GM23338 (cell line): ENCODE results near the gene ZFYVE26. TPM values are rescaled to one million over a fixed set of nuclear protein-coding genes. Genes with fewer than 3 reads are reported as not detected.

Experiments used
- ATAC-seq: fragments of 200-7000 bp; cut with Tn5 transposase; 3 replicates; pipeline ENCODE4 v1.9.1; 2020
- DNase-seq: peaks from one replicate; pipeline ENCODE4 v3.0.0-alpha.2; 2015; ENCODE audit warnings: low spot score
- H2AFZ ChIP-seq: fragments of 200-600 bp; sonication (generic); 2 replicates; pipeline ENCODE4 v1.8.0; 2016; ENCODE audit warnings: antibody characterized with exemption, mild to moderate bottlenecking, moderate library complexity
- H3F3A ChIP-seq: fragments of 200-600 bp; sonication (generic); replicated peaks from 2 replicates; pipeline ENCODE4 v1.8.0; 2017; ENCODE audit warnings: antibody characterized with exemption, mixed run types, low read depth
- H3K27ac ChIP-seq: fragments of 200-600 bp; sonication (generic); 2 replicates; pipeline ENCODE4 v1.6.1; 2016; ENCODE audit warnings: low read depth
- H3K27me3 ChIP-seq: fragments of 200-600 bp; sonication (generic); 2 replicates; pipeline ENCODE4 v1.8.0; 2016; ENCODE audit warnings: mild to moderate bottlenecking, mixed run types, moderate library complexity; ENCODE audit not compliant: insufficient read depth
- H3K36me3 ChIP-seq: fragments of 200-600 bp; sonication (generic); 2 replicates; pipeline ENCODE4 v1.8.0; 2016; ENCODE audit warnings: mild to moderate bottlenecking; ENCODE audit not compliant: insufficient read depth
- H3K4me1 ChIP-seq: fragments of 200-600 bp; sonication (generic); 2 replicates; pipeline ENCODE4 v1.8.0; 2016; ENCODE audit warnings: mild to moderate bottlenecking, moderate library complexity; ENCODE audit not compliant: insufficient read depth
- H3K4me2 ChIP-seq: fragments of 200-600 bp; sonication (generic); 2 replicates; pipeline ENCODE4 v1.7.1; 2017; ENCODE audit warnings: mixed run types
- H3K4me3 ChIP-seq: fragments of 200-600 bp; sonication (generic); 2 replicates; pipeline ENCODE4 v1.6.1; 2016; ENCODE audit warnings: mixed run types
- H3K79me2 ChIP-seq: fragments of 200-600 bp; sonication (generic); replicated peaks from 2 replicates; pipeline ENCODE4 v1.8.0; 2017; ENCODE audit warnings: mild to moderate bottlenecking; ENCODE audit not compliant: insufficient read depth
- H3K9me2 ChIP-seq: fragments of 200-600 bp; sonication (generic); 2 replicates; pipeline ENCODE4 v1.8.0; 2017; ENCODE audit not compliant: insufficient read depth
- H4K20me1 ChIP-seq: fragments of 200-600 bp; sonication (generic); replicated peaks from 2 replicates; pipeline ENCODE4 v1.8.0; 2017; ENCODE audit warnings: mild to moderate bottlenecking; ENCODE audit not compliant: insufficient read depth
- H3K27ac Mint-ChIP-seq: 2 replicates; pipeline ENCODE4 v1.8.0; 2020; ENCODE audit warnings: inconsistent platforms, mild to moderate bottlenecking, moderate library complexity, mixed read lengths
- H3K27me3 Mint-ChIP-seq: 3 replicates; pipeline ENCODE4 v1.8.0; 2022; ENCODE audit warnings: low read depth, mild to moderate bottlenecking, moderate library complexity, mixed read lengths, inconsistent platforms; ENCODE audit not compliant: insufficient read depth, poor library complexity
- H3K36me3 Mint-ChIP-seq: 3 replicates; pipeline ENCODE4 v1.8.0; 2021; ENCODE audit warnings: low read depth, mild to moderate bottlenecking, inconsistent platforms, moderate library complexity, mixed read lengths
- H3K4me1 Mint-ChIP-seq: 3 replicates; pipeline ENCODE4 v1.8.0; 2020; ENCODE audit warnings: mild to moderate bottlenecking, inconsistent platforms, mixed read lengths
- H3K4me3 Mint-ChIP-seq: 3 replicates; pipeline ENCODE4 v1.8.0; 2021; ENCODE audit warnings: moderate library complexity, mild to moderate bottlenecking, inconsistent platforms, mixed read lengths
- H3K9me3 Mint-ChIP-seq: 3 replicates; pipeline ENCODE4 v1.8.0; 2020; ENCODE audit warnings: moderate library complexity, mild to moderate bottlenecking, inconsistent platforms, mixed read lengths
- CREB1 ChIP-seq: fragments of 250-450 bp; sonication (Bioruptor Pico); IDR thresholded peaks from 2 replicates; pipeline ENCODE4 v1.5.0; 2020; ENCODE audit warnings: low read depth, mild to moderate bottlenecking, moderate library complexity
- CTCF ChIP-seq, 2 experiments: fragments of 200-600 bp in 1 of 2; sonication (generic) in 1 of 2; conservative IDR thresholded peaks; 2 replicates each; pipeline versions ENCODE4 v1.5.1 to v1.6.1; 2016 to 2017; ENCODE audit warnings: antibody characterized with exemption in 2 of 2, low read depth in 2 of 2, mild to moderate bottlenecking in 2 of 2, moderate library complexity in 1 of 2
- ETS1 ChIP-seq: IDR thresholded peaks from 2 replicates; pipeline ENCODE4 v1.6.1; 2016; ENCODE audit warnings: antibody characterized with exemption
- JUNB ChIP-seq: IDR thresholded peaks from one replicate; pipeline ENCODE4 v1.6.1; 2016; ENCODE audit warnings: antibody characterized with exemption; ENCODE audit not compliant: unreplicated experiment
- NANOG ChIP-seq: IDR thresholded peaks from 2 replicates; pipeline ENCODE4 v1.6.1; 2016; ENCODE audit warnings: antibody characterized with exemption, borderline replicate concordance
- POLR2AphosphoS5 ChIP-seq: IDR thresholded peaks from 2 replicates; pipeline ENCODE4 v1.6.1; 2016; ENCODE audit warnings: antibody characterized with exemption, low read depth
- REST ChIP-seq: IDR thresholded peaks from one replicate; pipeline ENCODE4 v1.6.1; 2018; ENCODE audit warnings: antibody characterized with exemption; ENCODE audit not compliant: unreplicated experiment
- STAT1 ChIP-seq: IDR thresholded peaks from one replicate; pipeline ENCODE4 v1.6.1; 2016; ENCODE audit warnings: antibody characterized with exemption; ENCODE audit not compliant: unreplicated experiment
- ZNF114 ChIP-seq: fragments of 250-450 bp; sonication (Bioruptor Pico); IDR thresholded peaks from 2 replicates; pipeline ENCODE4 v1.5.0; 2020; ENCODE audit warnings: mild to moderate bottlenecking, moderate library complexity
- ZNF462 ChIP-seq: fragments of 250-450 bp; sonication (Bioruptor Pico); IDR thresholded peaks from 2 replicates; pipeline ENCODE4 v1.5.0; 2020; ENCODE audit warnings: mild to moderate bottlenecking, moderate library complexity
- polyA plus RNA-seq: library from polyadenylated mRNA; unstranded; fragments of >200 nt; fragmentation: Nextera tagmentation; extraction: Ambion mirVana; gene quantifications from 2 replicates; pipeline ENCODE4 v1.2.1, GENCODE V29; 2016
- total RNA-seq: library from RNA; depleted of rRNA; stranded (reverse); fragments of >200 nt; shearing (Covaris generic); gene quantifications from 2 replicates; pipeline ENCODE4 v1.2.3, GENCODE V29; 2014

The ZFYVE26 gene
- total and polyA plus RNA-seq, 2 experiments from 2014 or later = 5.6 to 36.0 TPM

GRCh38 chr14:67846029-67846610 is 29.7 kb upstream of the ZFYVE26 start:
- no peak for DNase-seq
- H3K9me3 Mint-ChIP-seq = peaks cover 4% of the 10 kb centered on the region; the same call in 2 of the 3 replicates
- H3K4me1 Mint-ChIP-seq = no peaks in the 10 kb centered on the region; the same call in 2 of the 3 replicates

More at GRCh38 chr14:67846029-67846610, 29.7 kb upstream of the ZFYVE26 start:
- peaks cover 8% of the 10 kb centered on the region for H3K9me2 ChIP-seq
- no peak overlapping the region for H3K4me3 Mint-ChIP-seq
- no peaks in the 10 kb centered on the region; the same call in 1 of the 2 replicates for H3K79me2 ChIP-seq
- H3K4me3 ChIP-seq = no peak overlapping the region
- no peak overlapping the region for H3K27ac ChIP-seq
- no peak overlapping the region for H3K4me2 ChIP-seq
- no peaks in the 10 kb centered on the region for H3K27me3 Mint-ChIP-seq
- H2AFZ ChIP-seq = no peak overlapping the region
- no peak for ATAC-seq
- no peak overlapping the region for H3K27ac Mint-ChIP-seq
- H3K36me3 ChIP-seq = no peaks in the 10 kb centered on the region
- H3K36me3 Mint-ChIP-seq = peaks cover 12% of the 10 kb centered on the region; the same call in 2 of the 3 replicates
- no peaks in the 10 kb centered on the region for H3K27me3 ChIP-seq
- TF ChIP-seq ZNF114 (CRISPR knock-in tag) (no peak), POLR2AphosphoS5 (no peak), REST (no peak), CREB1 (CRISPR knock-in tag) (no peak), ETS1 (no peak), JUNB (no peak), ZNF462 (no peak), NANOG (no peak), STAT1 (no peak), CTCF (conservative IDR thresholded peaks at IDR 0.05; ENCODE audit: low read depth in 2 of 2) (no peak)
- no peaks in the 10 kb centered on the region for H3K4me1 ChIP-seq
- no peaks in the 10 kb centered on the region for H4K20me1 ChIP-seq
- no peaks in the 10 kb centered on the region for H3F3A ChIP-seq
